Urinary bladder (tissue), 2 donors: ENCODE data around the gene CHML. TPM values are rescaled to one million over a fixed set of nuclear protein-coding genes. Genes with fewer than 3 reads are reported as not detected.

Experiments
- polyA plus RNA-seq: library from polyadenylated mRNA; stranded (reverse); fragments of 200-250 nt; gene quantifications from one replicate; pipeline ENCODE4 v1.2.3, GENCODE V29; 2013
- total RNA-seq: library from RNA; depleted of rRNA; stranded (reverse); fragments of >200 nt; gene quantifications from one replicate; pipeline ENCODE4 v1.2.3, GENCODE V29; 2014
- donor health status: healthy.

CHML gene
- total and polyA plus RNA-seq, 2 donors: 4.2 to 21.8 TPM

Other genes with a start within 250 kb of the CHML start
- 71.1 TPM for gene FH, start 120.6 kb downstream of the CHML start, total RNA-seq
- 60.3 TPM for gene FH, start 120.6 kb downstream of the CHML start, polyA plus RNA-seq
- gene KMO, start 108.0 kb downstream of the CHML start, total RNA-seq: 0.37 TPM
- gene KMO, start 108.0 kb downstream of the CHML start, polyA plus RNA-seq: 0.35 TPM
- 14.6 TPM for gene OPN3, start within 50 bp of the CHML start, total RNA-seq
- 4.0 TPM for gene OPN3, start within 50 bp of the CHML start, polyA plus RNA-seq
- not detected for gene WDR64, start 11.9 kb upstream of the CHML start, total RNA-seq
- 0.04 TPM for gene WDR64, start 11.9 kb upstream of the CHML start, polyA plus RNA-seq
- 7.9 TPM for gene EXO1, start 207.8 kb upstream of the CHML start, total RNA-seq
- gene EXO1, start 207.8 kb upstream of the CHML start, polyA plus RNA-seq: 0.13 TPM